GM18858 (cell line): ENCODE measurements around the gene LRBA.
"Not testable (repeated sequence)": the region's sequence is repeated elsewhere in the genome, so short reads cannot be mapped to it uniquely, and the experiment has no call there.

Experiments
- ATAC-seq: cut with Tn5 transposase; IDR thresholded peaks from one replicate; pipeline ENCODE4 v1.9.1; 2021; ENCODE audit not compliant: unreplicated experiment

The LRBA gene

GRCh38 chr4:150534818-150535217, 480.3 kb downstream of the LRBA start:
- ATAC-seq = no peak

DNA sequence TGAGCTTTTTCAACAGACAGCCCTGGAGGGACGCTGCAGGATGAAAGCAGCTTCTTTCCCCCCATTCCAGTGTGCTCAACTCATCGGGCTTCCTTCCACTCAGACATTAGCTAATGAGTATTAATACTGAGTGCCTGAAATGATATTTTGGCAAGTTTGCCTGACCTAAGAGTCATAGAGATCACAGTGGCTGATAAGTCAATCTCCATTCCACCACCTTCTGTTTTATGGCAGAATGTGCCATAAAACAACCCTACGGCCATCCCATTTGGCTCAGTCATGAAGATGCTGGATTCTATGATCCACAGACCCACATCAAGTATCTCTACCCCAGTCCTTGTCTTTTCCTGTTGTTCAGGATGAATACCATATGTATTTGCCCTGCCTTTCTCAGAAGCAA, 481.4 kb downstream of the LRBA start:
- no peak for ATAC-seq

DNA sequence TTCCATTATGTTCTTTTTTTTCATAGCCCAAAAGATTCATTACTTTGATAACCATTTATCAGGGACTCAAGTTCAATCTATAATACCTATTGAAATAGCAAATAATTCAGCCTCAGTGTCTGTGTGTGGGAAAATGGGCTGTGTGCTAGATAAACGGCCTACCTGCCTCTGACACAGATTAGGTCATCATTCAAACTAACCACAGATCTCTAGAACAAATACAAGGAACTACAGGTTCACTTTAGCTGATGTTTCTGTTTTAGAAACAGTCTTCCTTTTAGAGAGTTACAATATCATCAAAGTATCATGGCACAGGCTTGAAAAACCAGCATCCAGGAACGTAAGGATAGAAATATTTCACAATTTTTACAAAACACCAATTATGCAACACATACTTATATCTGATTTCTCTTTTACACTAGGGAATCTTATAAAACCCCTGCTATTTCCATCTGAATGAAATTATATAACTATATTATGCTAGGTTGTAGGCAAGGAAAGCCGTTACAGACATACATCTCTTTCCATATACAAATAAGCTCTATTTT, 489.7 kb downstream of the LRBA start:
- ATAC-seq = no peak

DNA sequence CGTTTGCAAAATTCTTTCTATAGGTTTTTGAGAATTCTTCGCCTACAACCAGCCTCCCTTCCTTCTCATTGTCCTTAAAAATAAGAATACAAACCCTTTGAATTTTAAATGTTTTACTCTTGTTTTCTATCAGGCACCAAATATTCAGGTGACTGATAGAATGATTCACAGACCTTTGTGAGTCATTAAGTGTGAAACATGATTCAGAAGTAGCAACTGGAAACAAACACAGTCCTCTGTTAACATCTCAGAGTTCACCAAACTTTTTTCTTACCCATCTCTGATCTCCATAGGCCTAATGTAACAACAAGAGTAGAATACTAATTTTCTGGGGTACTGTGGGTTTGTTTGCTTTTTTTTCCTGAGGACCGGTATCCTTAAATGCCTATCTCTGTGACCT, 496.5 kb downstream of the LRBA start:
- ATAC-seq = no peak

- ATAC-seq = no peak
Measured at GRCh38 chr4:150515135-150515534, 499.9 kb downstream of the LRBA start.

DNA sequence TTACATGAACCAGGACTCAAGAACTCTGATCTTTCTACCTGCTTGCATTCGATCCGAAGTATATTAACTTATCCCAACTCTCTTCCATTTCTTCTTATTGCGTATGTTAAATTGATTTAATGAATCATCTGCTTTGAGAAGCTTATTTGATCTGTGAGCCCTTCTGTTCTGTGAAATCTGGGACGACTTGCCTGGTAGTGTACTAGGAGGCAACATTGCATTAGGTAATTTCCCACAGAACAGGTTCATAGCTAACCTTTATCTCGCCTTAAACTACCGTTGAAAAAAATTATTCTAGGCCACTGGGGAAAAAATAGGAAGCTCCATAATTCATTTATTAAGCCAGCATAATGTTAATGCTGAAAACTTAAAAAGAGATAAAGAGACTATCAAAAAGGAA, 500.4 kb downstream of the LRBA start:
- no peak for ATAC-seq

DNA sequence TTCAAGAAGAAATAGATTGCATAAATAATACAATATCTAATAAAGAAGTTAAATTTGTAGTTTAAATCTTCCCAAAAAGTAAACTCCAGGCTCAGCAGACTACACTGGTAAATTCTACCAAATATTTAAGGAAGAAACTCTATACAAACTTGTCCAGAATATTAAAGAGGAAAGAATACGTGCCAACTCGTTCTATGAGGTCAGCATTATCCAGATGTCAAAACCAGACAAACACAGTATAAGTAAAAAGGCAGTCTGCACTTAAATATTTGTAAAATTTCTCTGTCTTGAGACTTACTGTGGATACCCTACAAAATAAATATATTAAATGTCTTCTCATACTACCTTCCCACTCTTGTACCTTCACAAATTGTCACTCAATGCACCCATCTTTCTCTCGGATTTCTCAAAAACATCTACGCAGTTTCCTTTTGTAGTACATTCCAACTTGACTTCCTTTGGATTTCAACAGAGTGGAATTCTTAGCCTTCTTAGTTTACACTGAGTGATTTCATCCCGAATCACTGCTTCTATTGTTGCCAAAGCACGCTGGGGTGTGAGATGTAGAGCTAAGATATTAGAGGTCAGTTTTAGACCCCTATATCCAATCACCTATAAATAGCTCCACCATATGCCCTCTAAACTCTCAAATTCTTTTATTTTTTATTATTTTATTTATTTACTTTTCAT, 504.8 kb downstream of the LRBA start:
- ATAC-seq = no peak

- ATAC-seq = not testable (repeated sequence)
Measured at GRCh38 chr4:150507656-150508055, 507.4 kb downstream of the LRBA start.

DNA sequence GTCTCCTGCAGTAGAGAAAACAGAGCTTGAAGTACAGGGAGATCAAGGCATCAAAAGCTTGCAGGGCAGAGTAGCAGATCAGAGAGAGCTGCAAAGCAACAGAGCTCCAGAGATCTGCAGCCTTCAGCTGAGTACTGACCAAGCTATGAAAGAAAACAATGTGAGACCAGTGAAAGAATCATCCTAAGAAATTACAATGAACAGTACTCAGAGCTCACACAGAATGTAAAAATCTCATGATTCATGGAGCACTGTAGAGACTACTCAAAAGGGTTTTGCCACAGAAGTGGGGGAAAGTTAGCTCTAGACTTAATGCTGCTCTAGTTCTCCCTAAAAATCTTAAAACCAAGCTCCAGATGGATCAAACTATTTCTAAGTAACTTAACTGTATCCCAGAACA, 513.1 kb downstream of the LRBA start:
- no peak for ATAC-seq

DNA sequence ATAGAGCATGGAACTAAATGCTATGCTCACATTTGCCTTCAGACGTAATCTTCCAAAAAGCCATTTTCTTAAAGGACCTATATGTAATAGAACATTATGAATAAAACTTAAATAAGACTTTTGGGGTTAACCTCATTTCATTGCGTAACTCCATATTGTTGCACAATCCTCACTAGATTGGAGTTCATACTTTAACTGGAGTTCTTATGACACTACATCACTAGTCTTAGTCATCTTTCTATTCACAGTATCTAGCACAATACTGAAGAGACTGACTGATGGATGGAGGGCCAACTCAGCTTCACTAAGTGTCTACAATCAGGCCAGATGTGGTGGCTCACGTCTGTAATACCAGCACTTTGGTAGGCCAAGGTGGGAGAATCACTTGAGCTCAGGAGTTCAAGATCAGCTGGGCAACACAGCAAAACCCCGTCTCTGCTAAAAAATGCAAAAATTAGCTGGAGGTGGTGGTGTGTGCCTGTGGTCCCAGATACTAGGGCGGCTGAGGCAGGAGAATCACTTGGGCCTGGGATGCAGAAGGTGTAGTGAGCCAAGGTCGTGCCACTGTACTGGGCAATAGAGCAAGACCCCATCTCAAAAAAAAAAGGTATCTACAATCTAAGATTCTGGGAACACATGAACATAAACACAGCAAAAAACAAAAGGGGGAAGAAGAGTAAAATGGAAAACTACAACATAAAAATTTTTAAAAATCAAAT, 513.9 kb downstream of the LRBA start:
- no peak for ATAC-seq

- ATAC-seq = no peak
Measured at GRCh38 chr4:150497612-150498011, 517.5 kb downstream of the LRBA start.

- no peak for ATAC-seq
Measured at GRCh38 chr4:150495550-150495949, 519.5 kb downstream of the LRBA start.

GRCh38 chr4:150493851-150494250, 521.2 kb downstream of the LRBA start:
- ATAC-seq = no peak

- ATAC-seq = no peak
Measured at GRCh38 chr4:150491132-150492049, 523.7 kb downstream of the LRBA start.

DNA sequence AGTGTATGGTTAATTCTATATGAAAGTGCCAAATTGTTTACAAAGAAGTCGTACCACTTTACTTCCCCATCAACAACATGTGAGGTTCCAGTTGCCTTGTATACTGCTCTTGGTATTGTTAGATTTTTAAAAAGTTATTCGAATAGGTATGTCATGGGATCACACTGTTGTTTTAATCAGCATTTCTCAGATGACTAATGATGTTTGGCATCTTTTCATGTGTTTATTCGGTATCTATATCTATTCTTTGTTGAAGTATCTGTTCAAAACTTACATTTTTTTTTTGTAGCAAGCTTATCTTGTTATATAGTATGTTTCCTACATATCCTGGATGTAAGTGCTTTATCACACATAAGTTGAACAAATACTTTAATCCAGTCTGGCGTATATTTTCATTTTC, 532.5 kb downstream of the LRBA start:
- no peak for ATAC-seq

- no peak for ATAC-seq
Measured at GRCh38 chr4:150479657-150480056, 535.4 kb downstream of the LRBA start.

- no peak for ATAC-seq
Measured at GRCh38 chr4:150477869-150478268, 537.2 kb downstream of the LRBA start.

DNA sequence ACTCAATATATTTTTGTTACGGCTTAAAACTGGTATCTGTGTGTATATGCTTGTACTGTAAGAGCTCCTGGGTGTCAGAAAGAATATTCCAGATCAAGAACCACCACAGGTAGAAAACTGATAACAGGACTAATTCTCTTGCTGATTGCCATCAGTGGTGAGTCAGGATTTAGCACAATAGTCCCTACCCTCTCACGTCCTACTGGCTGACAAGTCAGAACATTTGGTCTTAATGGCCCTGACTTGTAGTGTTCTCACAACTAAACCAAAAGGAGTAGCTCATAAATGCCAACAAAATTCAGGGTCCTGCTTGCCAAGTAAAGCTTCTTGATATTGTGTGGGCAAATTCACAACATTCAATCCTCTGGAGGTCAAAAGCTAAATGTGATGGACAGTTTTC, 538.3 kb downstream of the LRBA start:
- ATAC-seq = no peak

DNA sequence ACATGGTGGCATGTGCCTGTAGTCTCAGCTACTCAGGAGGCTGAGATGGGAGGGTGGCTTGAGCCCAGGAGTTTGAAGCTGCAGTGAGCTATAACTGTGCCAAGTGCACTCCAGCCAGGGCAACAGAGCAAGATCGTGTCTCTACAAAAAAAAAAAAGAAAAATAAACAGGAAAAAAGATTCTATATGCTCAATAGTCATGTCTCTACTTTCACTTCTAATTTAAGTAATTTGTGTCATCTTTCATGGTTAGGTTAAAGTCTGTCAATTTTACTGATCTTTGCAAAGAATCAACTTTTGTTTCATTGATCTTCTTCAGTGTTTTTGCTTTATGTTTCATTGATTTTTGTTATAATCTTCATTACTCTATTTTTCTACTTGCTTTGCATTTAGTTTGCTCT, 539.3 kb downstream of the LRBA start:
- no peak for ATAC-seq

DNA sequence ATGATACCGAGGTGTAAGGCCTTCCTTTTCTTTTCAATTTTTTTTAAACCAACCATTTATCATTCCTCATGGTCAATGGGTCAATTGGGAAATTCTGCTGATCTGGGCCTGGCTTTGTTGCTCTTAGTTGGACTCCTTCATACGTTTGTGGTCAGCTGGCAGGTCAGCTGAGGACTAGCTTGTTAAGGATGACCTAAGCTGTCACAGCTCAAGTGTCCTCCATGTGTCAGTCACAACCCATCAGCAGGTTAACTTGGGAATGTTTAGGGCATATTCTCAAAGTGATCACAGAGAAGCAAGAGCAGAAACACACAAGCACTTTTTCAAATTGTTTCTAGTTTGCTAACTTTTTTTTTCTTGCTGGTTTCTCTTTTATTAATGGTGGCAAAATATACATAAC, 550.6 kb downstream of the LRBA start:
- no peak for ATAC-seq

DNA sequence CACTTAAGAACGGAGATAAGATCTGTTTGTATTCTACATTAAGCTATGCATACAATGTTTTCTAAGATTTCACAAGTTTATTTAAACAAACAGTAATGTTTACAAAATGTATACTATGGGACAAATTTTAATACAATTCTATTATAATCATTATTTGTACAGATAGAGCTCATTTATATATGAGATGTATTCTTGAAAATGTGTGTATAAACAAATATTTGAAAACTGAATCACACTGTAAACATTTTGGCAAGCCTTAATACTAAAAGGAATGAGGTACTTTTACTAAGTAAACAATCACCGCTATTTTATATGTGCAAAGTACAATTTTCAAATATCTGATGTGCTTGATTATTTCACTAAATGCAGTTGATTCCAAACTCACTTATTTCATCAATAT, 552.3 kb downstream of the LRBA start:
- ATAC-seq = no peak
